Neural progenitor cell (in vitro differentiated cells): ENCODE measurements around the gene DOCK9. TPM values are rescaled to one million over a fixed set of nuclear protein-coding genes. Genes with fewer than 3 reads are reported as not detected.
"Not testable (repeated sequence)": the region's sequence is repeated elsewhere in the genome, so short reads cannot be mapped to it uniquely, and the experiment has no call there.

ENCODE experiments used
- DNase-seq: peaks from one replicate; pipeline ENCODE4 v3.0.0-alpha.2; 2016; ENCODE audit warnings: low spot score
- H2AFZ ChIP-seq: fragments of 200-600 bp; sonication (generic); replicated peaks from 2 replicates; pipeline ENCODE4 v1.6.1; 2016; ENCODE audit warnings: antibody characterized with exemption
- H3F3A ChIP-seq: fragments of 200-600 bp; sonication (generic); 2 replicates; pipeline ENCODE4 v1.6.1; 2016; ENCODE audit warnings: antibody characterized with exemption, low read depth
- H3K27ac ChIP-seq: fragments of 200-600 bp; sonication (generic); 2 replicates; pipeline ENCODE4 v1.5.1; 2016; ENCODE audit warnings: mild to moderate bottlenecking
- H3K27me3 ChIP-seq: fragments of 200-600 bp; sonication (generic); 2 replicates; pipeline ENCODE4 v1.6.1; 2016; ENCODE audit warnings: mild to moderate bottlenecking, moderate library complexity
- H3K36me3 ChIP-seq: fragments of 200-600 bp; sonication (generic); 2 replicates; pipeline ENCODE4 v1.5.1; 2016
- H3K4me1 ChIP-seq: fragments of 200-600 bp; sonication (generic); 2 replicates; pipeline ENCODE4 v1.6.1; 2016; ENCODE audit warnings: mixed run types
- H3K4me2 ChIP-seq: fragments of 200-600 bp; sonication (generic); 2 replicates; pipeline ENCODE4 v1.6.1; 2016
- H3K4me3 ChIP-seq: fragments of 200-600 bp; sonication (generic); 2 replicates; pipeline ENCODE4 v1.5.1; 2016
- H3K79me2 ChIP-seq: fragments of 200-600 bp; sonication (generic); 2 replicates; pipeline ENCODE4 v1.6.1; 2016; ENCODE audit warnings: low read depth
- H3K9ac ChIP-seq: fragments of 200-600 bp; sonication (generic); 2 replicates; pipeline ENCODE4 v1.6.1; 2016
- H3K9me3 ChIP-seq: fragments of 200-600 bp; sonication (generic); 2 replicates; pipeline ENCODE4 v1.5.1; 2016; ENCODE audit warnings: low read depth
- H4K20me1 ChIP-seq: fragments of 200-600 bp; sonication (generic); 2 replicates; pipeline ENCODE4 v1.6.1; 2016; ENCODE audit warnings: low read depth
- H3K27ac Mint-ChIP-seq: 3 replicates; pipeline ENCODE4 v1.8.0; 2021; ENCODE audit warnings: mixed read lengths
- H3K27me3 Mint-ChIP-seq: 2 replicates; pipeline ENCODE4 v1.8.0; 2022; ENCODE audit warnings: low read depth, mild to moderate bottlenecking, inconsistent platforms, moderate library complexity, mixed read lengths; ENCODE audit not compliant: insufficient read depth
- H3K36me3 Mint-ChIP-seq: 3 replicates; pipeline ENCODE4 v1.8.0; 2021; ENCODE audit warnings: mixed read lengths
- H3K4me1 Mint-ChIP-seq: 3 replicates; pipeline ENCODE4 v1.8.0; 2021; ENCODE audit warnings: mixed read lengths
- H3K4me3 Mint-ChIP-seq: 3 replicates; pipeline ENCODE4 v1.8.0; 2021; ENCODE audit warnings: mild to moderate bottlenecking, moderate library complexity, mixed read lengths
- H3K9me3 Mint-ChIP-seq: 3 replicates; pipeline ENCODE4 v1.8.0; 2020; ENCODE audit warnings: mixed read lengths
- CTCF ChIP-seq: fragments of 200-600 bp; sonication (generic); IDR thresholded peaks from 2 replicates; pipeline ENCODE4 v1.5.1; 2017; ENCODE audit warnings: antibody characterized with exemption, mild to moderate bottlenecking
- EZH2 ChIP-seq: fragments of 200-600 bp; sonication (generic); IDR thresholded peaks from 2 replicates; pipeline ENCODE4 v1.6.1; 2017; ENCODE audit warnings: antibody characterized with exemption, mild to moderate bottlenecking, moderate library complexity
- EZH2phosphoT487 ChIP-seq: fragments of 200-600 bp; sonication (generic); IDR thresholded peaks from 2 replicates; pipeline ENCODE4 v1.6.1; 2017; ENCODE audit warnings: antibody characterized with exemption
- total RNA-seq: library from RNA; depleted of rRNA; stranded (reverse); fragments of >200 nt; gene quantifications from 2 replicates; pipeline ENCODE4 v1.2.3, GENCODE V29; 2015; ENCODE audit warnings: low replicate concordance

DOCK9 gene
- total RNA-seq, 1 donor from 2014 or later = 16.6 TPM

GRCh38 chr13:98896083-98896867, 81.6 kb downstream of the DOCK9 start:
- H3K36me3 ChIP-seq = no peaks in the 10 kb centered on the region
- no peak overlapping the region for H3K27ac ChIP-seq
- no peaks in the 10 kb centered on the region for H3F3A ChIP-seq
- no peak overlapping the region for H3K4me3 ChIP-seq
- no peak overlapping the region for H3K4me3 Mint-ChIP-seq
- H3K9me3 Mint-ChIP-seq = no peaks in the 10 kb centered on the region
- no peaks in the 10 kb centered on the region for H3K36me3 Mint-ChIP-seq
- H3K4me2 ChIP-seq = no peak overlapping the region
- H3K27me3 ChIP-seq = no peaks in the 10 kb centered on the region
- no peak overlapping the region for H3K27ac Mint-ChIP-seq
- H3K4me1 Mint-ChIP-seq = peaks cover 9% of the 10 kb centered on the region
- TF ChIP-seq EZH2 = no peak
- no peak for TF ChIP-seq EZH2phosphoT487
- no peak for TF ChIP-seq CTCF
- H4K20me1 ChIP-seq = no peaks in the 10 kb centered on the region
- no peaks in the 10 kb centered on the region for H3K9me3 ChIP-seq
- H3K9ac ChIP-seq = no peak overlapping the region
- no peak overlapping the region for H2AFZ ChIP-seq
- peaks cover 2% of the 10 kb centered on the region for H3K27me3 Mint-ChIP-seq
- H3K4me1 ChIP-seq = peaks cover 9% of the 10 kb centered on the region
- no peaks in the 10 kb centered on the region for H3K79me2 ChIP-seq
- DNase-seq = no peak

- not testable (repeated sequence) for H3K4me3 Mint-ChIP-seq, H3K9me3 ChIP-seq
Measured at GRCh38 chr13:98894814-98895213, 83.0 kb downstream of the DOCK9 start.

GRCh38 chr13:98893371-98893770, 84.5 kb downstream of the DOCK9 start:
- no peak overlapping the region for H2AFZ ChIP-seq
- no peaks in the 10 kb centered on the region for H3K79me2 ChIP-seq
- H3K4me3 Mint-ChIP-seq = no peak overlapping the region

More at GRCh38 chr13:98894814-98895213, 83.0 kb downstream of the DOCK9 start:
- not testable (repeated sequence) for H3F3A ChIP-seq, H3K27me3 Mint-ChIP-seq, H3K4me3 ChIP-seq, H3K36me3 Mint-ChIP-seq, H3K27ac Mint-ChIP-seq, H3K4me1 ChIP-seq, H3K9me3 Mint-ChIP-seq, H4K20me1 ChIP-seq, H3K27me3 ChIP-seq, H3K36me3 ChIP-seq, DNase-seq, H3K79me2 ChIP-seq, H3K27ac ChIP-seq, H3K9ac ChIP-seq, H2AFZ ChIP-seq, H3K4me2 ChIP-seq
- H3K4me1 Mint-ChIP-seq = peaks cover 13% of the 10 kb centered on the region

More at GRCh38 chr13:98893371-98893770, 84.5 kb downstream of the DOCK9 start:
- no peaks in the 10 kb centered on the region for H3K36me3 ChIP-seq
- no peak overlapping the region for H3K9ac ChIP-seq
- no peak overlapping the region for H3K4me3 ChIP-seq
- no peak overlapping the region for H3K27ac ChIP-seq
- no peak overlapping the region for H3K4me2 ChIP-seq
- Mint-ChIP-seq H3K27me3 (peaks cover 2% of the 10 kb centered on the region), H3K4me1 (peaks cover 13% of the 10 kb centered on the region), H3K9me3 (no peaks in the 10 kb centered on the region), H3K36me3 (no peaks in the 10 kb centered on the region), H3K27ac (no peak overlapping the region)
- TF ChIP-seq EZH2 (no peak), EZH2phosphoT487 (no peak), CTCF (no peak)
- H3K4me1 ChIP-seq = peaks cover 9% of the 10 kb centered on the region
- H4K20me1 ChIP-seq = no peaks in the 10 kb centered on the region
- H3F3A ChIP-seq = no peaks in the 10 kb centered on the region
- DNase-seq = no peak
- H3K9me3 ChIP-seq = no peaks in the 10 kb centered on the region
- no peaks in the 10 kb centered on the region for H3K27me3 ChIP-seq
